Measurements from ENCODE around the gene TEX47.

TEX47 gene

GRCh38 chr7:88818552-88818951, 23.0 kb upstream of the TEX47 start:
- TF ChIP-seq CTCF (IDR thresholded peaks at IDR 0.05; ENCODE audit: low read depth, low read length) (no peak), MYC (IDR thresholded peaks at IDR 0.05; ENCODE audit: low read depth, low read length) (no peak), MAX (IDR thresholded peaks at IDR 0.05; ENCODE audit: low read depth, low read length) (no peak), POLR2A (IDR thresholded peaks at IDR 0.05; ENCODE audit: extremely low read depth, insufficient read length) (no peak)
- no peak for DNase-seq (ENCODE audit: low read depth)
- no peak overlapping the region for H3K4me3 ChIP-seq (ENCODE audit: low read depth, low read length)

GRCh38 chr7:88806280-88807037, 10.9 kb upstream of the TEX47 start:
- H3K4me3 ChIP-seq (ENCODE audit: low read depth, low read length), result no peak overlapping the region
- TF ChIP-seq MAX (IDR thresholded peaks at IDR 0.05; ENCODE audit: low read depth, low read length) (no peak), POLR2A (IDR thresholded peaks at IDR 0.05; ENCODE audit: extremely low read depth, insufficient read length) (no peak), MYC (IDR thresholded peaks at IDR 0.05; ENCODE audit: low read depth, low read length) (no peak), CTCF (IDR thresholded peaks at IDR 0.05; ENCODE audit: low read depth, low read length) (no peak)
- no peak for DNase-seq (ENCODE audit: low read depth)

- DNase-seq (ENCODE audit: low read depth), result no peak
- H3K4me3 ChIP-seq (ENCODE audit: low read depth, low read length), result no peak overlapping the region
- TF ChIP-seq CTCF (IDR thresholded peaks at IDR 0.05; ENCODE audit: low read depth, low read length), result no peak
- TF ChIP-seq MAX (IDR thresholded peaks at IDR 0.05; ENCODE audit: low read depth, low read length), result no peak
- no peak for TF ChIP-seq MYC (IDR thresholded peaks at IDR 0.05; ENCODE audit: low read depth, low read length)
- no peak for TF ChIP-seq POLR2A (IDR thresholded peaks at IDR 0.05; ENCODE audit: extremely low read depth, insufficient read length)
Observed at GRCh38 chr7:88801046-88801445, 5.5 kb upstream of the TEX47 start.

GRCh38 chr7:88792361-88792760, 3.2 kb downstream of the TEX47 start:
- H3K4me3 ChIP-seq (ENCODE audit: low read depth, low read length), result no peak overlapping the region
- no peak for DNase-seq (ENCODE audit: low read depth)
- TF ChIP-seq CTCF (IDR thresholded peaks at IDR 0.05; ENCODE audit: low read depth, low read length) (no peak), POLR2A (IDR thresholded peaks at IDR 0.05; ENCODE audit: extremely low read depth, insufficient read length) (no peak), MYC (IDR thresholded peaks at IDR 0.05; ENCODE audit: low read depth, low read length) (no peak), MAX (IDR thresholded peaks at IDR 0.05; ENCODE audit: low read depth, low read length) (no peak)

GRCh38 chr7:88791891-88792290, 3.6 kb downstream of the TEX47 start:
- TF ChIP-seq MYC (IDR thresholded peaks at IDR 0.05; ENCODE audit: low read depth, low read length) (no peak), CTCF (IDR thresholded peaks at IDR 0.05; ENCODE audit: low read depth, low read length) (no peak), MAX (IDR thresholded peaks at IDR 0.05; ENCODE audit: low read depth, low read length) (no peak)
- no peak overlapping the region for H3K4me3 ChIP-seq (ENCODE audit: low read depth, low read length)
- DNase-seq (ENCODE audit: low read depth), result no peak

All from NB4 (cell line).